ENCODE results near the gene DICER1.
"Not testable (repeated sequence)": the region's sequence is repeated elsewhere in the genome, so short reads cannot be mapped to it uniquely, and the experiment has no call there.

DICER1 gene

DNA sequence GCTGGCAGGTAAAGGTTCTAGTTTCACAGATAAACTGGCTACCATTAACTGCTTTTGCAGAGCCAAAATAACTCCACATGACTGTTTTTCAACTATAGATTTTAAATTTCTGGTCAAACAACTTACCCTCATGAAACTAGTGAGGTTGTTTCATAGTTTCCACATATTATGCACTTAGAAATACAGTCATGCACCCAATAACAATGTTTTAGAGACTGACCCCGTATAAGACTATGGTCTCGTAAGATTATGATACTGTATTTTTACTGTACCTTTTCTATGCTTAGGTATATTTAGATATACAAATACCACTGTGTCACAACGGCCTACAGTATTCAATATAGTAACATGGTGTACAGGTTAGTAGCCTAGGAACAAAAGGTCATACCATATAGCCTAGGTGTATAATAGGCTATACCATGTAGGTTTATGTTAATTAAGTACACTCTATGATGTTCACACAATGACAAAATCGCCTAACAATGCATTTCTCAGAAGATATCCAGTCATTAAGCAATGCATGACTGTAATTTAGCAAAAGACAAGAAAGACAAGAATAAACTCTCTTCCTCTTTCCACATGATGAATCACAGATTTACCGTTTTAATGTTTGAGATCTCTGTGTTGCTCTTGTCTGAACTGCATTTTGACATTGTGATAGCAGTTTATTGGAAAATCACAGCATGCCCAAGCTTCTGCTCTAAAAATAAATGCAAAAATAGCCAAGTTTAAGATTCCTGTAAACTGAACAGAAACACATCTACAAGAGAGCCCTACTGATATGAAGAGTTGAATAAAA, 17.1 kb downstream of the DICER1 start:
- Histone ChIP-seq H3K4me1 (ENCODE audit: insufficient read depth, low read length, poor library complexity, severe bottlenecking) (no peaks in the 10 kb centered on the region), H3K79me2 (ENCODE audit: insufficient read depth, low read length) (peaks cover 89% of the 10 kb centered on the region), H3F3A (ENCODE audit: low read depth) (no peaks in the 10 kb centered on the region), H3K9me3 (ENCODE audit: insufficient read depth, low read depth, low read length) (peaks cover 9% of the 10 kb centered on the region), H3K36me3 (ENCODE audit: insufficient read depth, low read length) (peaks cover 12% of the 10 kb centered on the region), H3K27me3 (ENCODE audit: insufficient read depth, low read length, poor library complexity, severe bottlenecking) (no peaks in the 10 kb centered on the region), H3K4me3 (ENCODE audit: low read length, poor library complexity, severe bottlenecking) (no peak overlapping the region), H4K20me1 (ENCODE audit: insufficient read depth, low read length, poor library complexity, severe bottlenecking) (peaks cover 57% of the 10 kb centered on the region), H3K4me2 (ENCODE audit: low read depth, low read length, poor library complexity, severe bottlenecking) (no peak overlapping the region), H2AFZ (ENCODE audit: low read length) (no peak overlapping the region), H3K9me2 (replicated peaks; ENCODE audit: low read depth, low read length) (no peaks in the 10 kb centered on the region), H3K9ac (ENCODE audit: low read depth, low read length, poor library complexity, severe bottlenecking) (no peak overlapping the region)
- TF ChIP-seq, protein P1, sequence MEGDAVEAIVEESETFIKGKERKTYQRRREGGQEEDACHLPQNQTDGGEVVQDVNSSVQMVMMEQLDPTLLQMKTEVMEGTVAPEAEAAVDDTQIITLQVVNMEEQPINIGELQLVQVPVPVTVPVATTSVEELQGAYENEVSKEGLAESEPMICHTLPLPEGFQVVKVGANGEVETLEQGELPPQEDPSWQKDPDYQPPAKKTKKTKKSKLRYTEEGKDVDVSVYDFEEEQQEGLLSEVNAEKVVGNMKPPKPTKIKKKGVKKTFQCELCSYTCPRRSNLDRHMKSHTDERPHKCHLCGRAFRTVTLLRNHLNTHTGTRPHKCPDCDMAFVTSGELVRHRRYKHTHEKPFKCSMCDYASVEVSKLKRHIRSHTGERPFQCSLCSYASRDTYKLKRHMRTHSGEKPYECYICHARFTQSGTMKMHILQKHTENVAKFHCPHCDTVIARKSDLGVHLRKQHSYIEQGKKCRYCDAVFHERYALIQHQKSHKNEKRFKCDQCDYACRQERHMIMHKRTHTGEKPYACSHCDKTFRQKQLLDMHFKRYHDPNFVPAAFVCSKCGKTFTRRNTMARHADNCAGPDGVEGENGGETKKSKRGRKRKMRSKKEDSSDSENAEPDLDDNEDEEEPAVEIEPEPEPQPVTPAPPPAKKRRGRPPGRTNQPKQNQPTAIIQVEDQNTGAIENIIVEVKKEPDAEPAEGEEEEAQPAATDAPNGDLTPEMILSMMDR (conservative IDR thresholded peaks at IDR 0.05; ENCODE audit: low read length), result no peak
- no peak for TF ChIP-seq EZH2phosphoT487 (IDR thresholded peaks at IDR 0.05; ENCODE audit: borderline replicate concordance)

- Histone ChIP-seq H3K9me3 (ENCODE audit: insufficient read depth, low read depth, low read length) (no peaks in the 10 kb centered on the region), H3F3A (ENCODE audit: low read depth) (no peaks in the 10 kb centered on the region), H3K9me2 (replicated peaks; ENCODE audit: low read depth, low read length) (no peaks in the 10 kb centered on the region), H3K79me2 (ENCODE audit: insufficient read depth, low read length) (peaks cover 88% of the 10 kb centered on the region), H3K27me3 (ENCODE audit: insufficient read depth, low read length, poor library complexity, severe bottlenecking) (no peaks in the 10 kb centered on the region), H3K9ac (ENCODE audit: low read depth, low read length, poor library complexity, severe bottlenecking) (no peak overlapping the region), H3K36me3 (ENCODE audit: insufficient read depth, low read length) (peaks cover 12% of the 10 kb centered on the region; the same call in 1 of the 2 replicates), H3K4me2 (ENCODE audit: low read depth, low read length, poor library complexity, severe bottlenecking) (no peak overlapping the region), H3K4me3 (ENCODE audit: low read length, poor library complexity, severe bottlenecking) (no peak overlapping the region), H3K4me1 (ENCODE audit: insufficient read depth, low read length, poor library complexity, severe bottlenecking) (no peaks in the 10 kb centered on the region), H4K20me1 (ENCODE audit: insufficient read depth, low read length, poor library complexity, severe bottlenecking) (peaks cover 62% of the 10 kb centered on the region), H2AFZ (ENCODE audit: low read length) (no peak overlapping the region)
- TF ChIP-seq, protein P1 (conservative IDR thresholded peaks at IDR 0.05; ENCODE audit: low read length), result no peak
- TF ChIP-seq EZH2phosphoT487 (IDR thresholded peaks at IDR 0.05; ENCODE audit: borderline replicate concordance), result no peak
Measured at GRCh38 chr14:95138876-95139275, 18.5 kb downstream of the DICER1 start.

DNA sequence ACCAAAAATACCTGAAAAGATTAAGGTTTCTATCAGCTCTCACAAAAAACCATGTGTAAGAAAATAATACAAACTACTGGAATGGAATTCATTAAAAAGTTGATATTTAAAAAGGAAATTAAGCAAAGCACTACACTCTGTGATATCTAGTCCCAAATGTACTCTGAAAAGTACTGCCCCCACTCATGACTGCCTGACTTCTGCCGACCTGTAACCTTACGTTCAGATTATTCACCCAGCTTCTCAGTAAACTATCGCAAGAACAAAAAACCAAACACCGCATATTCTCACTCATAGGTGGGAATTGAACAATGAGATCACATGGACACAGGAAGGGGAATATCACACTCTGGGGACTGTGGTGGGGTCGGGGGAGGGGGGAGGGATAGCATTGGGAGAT, 18.9 kb downstream of the DICER1 start:
- peaks cover 84% of the 10 kb centered on the region for H3K79me2 ChIP-seq (ENCODE audit: insufficient read depth, low read length)
- not testable (repeated sequence) for H3K4me3 ChIP-seq (ENCODE audit: low read length, poor library complexity, severe bottlenecking); H3F3A ChIP-seq (ENCODE audit: low read depth); H3K4me2 ChIP-seq (ENCODE audit: low read depth, low read length, poor library complexity, severe bottlenecking); H3K9me2 ChIP-seq (replicated peaks; ENCODE audit: low read depth, low read length); H3K9ac ChIP-seq (ENCODE audit: low read depth, low read length, poor library complexity, severe bottlenecking); H2AFZ ChIP-seq (ENCODE audit: low read length); H3K4me1 ChIP-seq (ENCODE audit: insufficient read depth, low read length, poor library complexity, severe bottlenecking); H3K9me3 ChIP-seq (ENCODE audit: insufficient read depth, low read depth, low read length); H3K27me3 ChIP-seq (ENCODE audit: insufficient read depth, low read length, poor library complexity, severe bottlenecking)
- peaks cover 63% of the 10 kb centered on the region for H4K20me1 ChIP-seq (ENCODE audit: insufficient read depth, low read length, poor library complexity, severe bottlenecking)
- H3K36me3 ChIP-seq (ENCODE audit: insufficient read depth, low read length), result peaks cover 13% of the 10 kb centered on the region; the same call in 1 of the 2 replicates

DNA sequence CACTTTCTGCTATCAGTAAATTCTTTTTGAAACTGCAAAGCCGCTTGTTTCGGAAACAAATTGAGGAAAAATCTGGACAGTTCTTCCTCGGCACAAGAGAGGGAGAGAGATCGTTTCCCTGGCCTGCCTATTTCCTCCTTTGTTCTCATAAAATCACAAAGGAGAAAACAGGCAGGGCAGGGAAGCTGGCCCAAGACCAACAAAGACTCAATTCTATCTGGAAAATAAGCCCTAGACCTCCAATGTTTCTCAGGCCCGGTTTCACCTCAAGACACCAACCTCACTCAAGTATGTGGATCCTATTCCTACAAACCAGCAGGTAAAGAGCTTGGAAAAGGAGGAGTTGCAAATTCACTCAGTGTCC, 19.5 kb downstream of the DICER1 start:
- Histone ChIP-seq H3K9me2 (replicated peaks; ENCODE audit: low read depth, low read length) (no peaks in the 10 kb centered on the region), H3K9me3 (ENCODE audit: insufficient read depth, low read depth, low read length) (no peaks in the 10 kb centered on the region), H2AFZ (ENCODE audit: low read length) (no peak overlapping the region), H3K4me2 (ENCODE audit: low read depth, low read length, poor library complexity, severe bottlenecking) (no peak overlapping the region), H3K79me2 (ENCODE audit: insufficient read depth, low read length) (peaks cover 80% of the 10 kb centered on the region), H3K4me1 (ENCODE audit: insufficient read depth, low read length, poor library complexity, severe bottlenecking) (no peaks in the 10 kb centered on the region), H3K27me3 (ENCODE audit: insufficient read depth, low read length, poor library complexity, severe bottlenecking) (no peaks in the 10 kb centered on the region), H3K9ac (ENCODE audit: low read depth, low read length, poor library complexity, severe bottlenecking) (no peak overlapping the region), H3K36me3 (ENCODE audit: insufficient read depth, low read length) (peaks cover 19% of the 10 kb centered on the region; the same call in 1 of the 2 replicates), H3F3A (ENCODE audit: low read depth) (no peaks in the 10 kb centered on the region), H3K4me3 (ENCODE audit: low read length, poor library complexity, severe bottlenecking) (no peak overlapping the region), H4K20me1 (ENCODE audit: insufficient read depth, low read length, poor library complexity, severe bottlenecking) (peaks cover 68% of the 10 kb centered on the region)
- TF ChIP-seq EZH2phosphoT487 (IDR thresholded peaks at IDR 0.05; ENCODE audit: borderline replicate concordance), result no peak
- TF ChIP-seq, protein P1 (conservative IDR thresholded peaks at IDR 0.05; ENCODE audit: low read length), result no peak

Measured in Loucy (cell line).